Right atrium auricular region (tissue), 2 donors: Measurements from ENCODE around the gene ORM1. TPM values are rescaled to one million over a fixed set of nuclear protein-coding genes. Genes with fewer than 3 reads are reported as not detected.
"Not testable (repeated sequence)": the region's sequence is repeated elsewhere in the genome, so short reads cannot be mapped to it uniquely, and the experiment has no call there.

Experiments used
- DNase-seq: peaks from one replicate; pipeline ENCODE4 v3.0.0-alpha.2; 2019; ENCODE audit warnings: low spot score
- H3K27ac ChIP-seq, 2 donors: fragments of 200-600 bp; sonication (generic); 1 replicate in 1 of 2; 2 replicates in 1 of 2; pipeline ENCODE4 v1.5.1; 2016 to 2019
- H3K27me3 ChIP-seq, 2 donors: fragments of 200-600 bp; sonication (generic); one replicate each; pipeline versions ENCODE4 v1.5.1 to v1.6.0; 2017 to 2019
- H3K36me3 ChIP-seq: fragments of 200-600 bp; sonication (generic); one replicate; pipeline ENCODE4 v1.5.1; 2016
- H3K4me1 ChIP-seq, 2 donors: fragments of 200-600 bp; sonication (generic); one replicate each; pipeline versions ENCODE4 v1.5.1 to v1.6.0; 2017 to 2019
- H3K4me3 ChIP-seq, 2 donors: fragments of 200-600 bp; sonication (generic); 1 replicate in 1 of 2; 2 replicates in 1 of 2; pipeline ENCODE4 v1.5.1; 2017 to 2019; ENCODE audit warnings: mild to moderate bottlenecking in 1 of 2, moderate library complexity in 1 of 2
- H3K9me3 ChIP-seq, 2 donors: fragments of 200-600 bp; sonication (generic); one replicate each; pipeline ENCODE4 v1.5.1; 2019
- CTCF ChIP-seq, 2 donors: fragments of 200-600 bp; sonication (generic); IDR thresholded peaks; one replicate each; pipeline ENCODE4 v1.5.1; 2019; ENCODE audit warnings: antibody characterized with exemption in 2 of 2
- total RNA-seq, 2 donors: library from RNA; depleted of rRNA; stranded (reverse); fragments of >200 nt; gene quantifications; one replicate each; pipeline ENCODE4 v1.1.0, GENCODE V29; 2016

The ORM1 gene
- total RNA-seq = not detected

DNA sequence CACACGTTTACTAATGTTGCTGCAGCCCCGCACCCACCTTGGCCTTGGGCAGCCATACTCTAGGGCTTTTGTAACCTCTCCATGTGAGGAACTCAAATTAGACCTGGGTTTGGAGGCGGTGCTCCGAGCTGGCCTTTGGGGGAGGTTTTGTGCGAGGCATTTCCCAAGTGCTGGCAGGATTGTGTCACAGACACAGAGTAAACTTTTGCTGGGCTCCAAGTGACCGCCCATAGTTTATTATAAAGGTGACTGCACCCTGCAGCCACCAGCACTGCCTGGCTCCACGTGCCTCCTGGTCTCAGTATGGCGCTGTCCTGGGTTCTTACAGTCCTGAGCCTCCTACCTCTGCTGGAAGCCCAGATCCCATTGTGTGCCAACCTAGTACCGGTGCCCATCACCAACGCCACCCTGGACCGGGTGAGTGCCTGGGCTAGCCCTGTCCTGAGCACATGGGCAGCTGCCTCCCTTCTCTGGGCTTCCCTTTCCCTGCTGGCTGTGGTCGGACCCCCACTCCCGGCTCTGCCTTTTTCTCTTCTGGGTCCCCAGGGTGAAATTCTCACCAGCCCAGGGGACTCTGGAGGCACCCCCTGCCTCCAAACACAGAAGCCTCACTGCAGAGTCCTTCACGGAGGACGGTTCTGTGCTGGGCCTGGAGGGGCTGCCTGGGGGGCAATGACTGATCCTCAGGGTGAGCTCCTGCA lies at the start of gene ORM1:
ORM1 (plus strand) TSS at position 268 of the 701 bp plus-strand sequence; CDS start at position 304, 36 bp downstream.
- not testable (repeated sequence) for H3K9me3 ChIP-seq, H3K27ac ChIP-seq, H3K4me3 ChIP-seq, H3K4me1 ChIP-seq, H3K36me3 ChIP-seq, DNase-seq, H3K27me3 ChIP-seq

- Histone ChIP-seq H3K27me3 (no peaks in the 10 kb centered on the region), H3K4me1 (no peaks in the 10 kb centered on the region), H3K9me3 (no peaks in the 10 kb centered on the region), H3K4me3 (no peak overlapping the region), H3K36me3 (no peaks in the 10 kb centered on the region), H3K27ac (no peak overlapping the region)
- DNase-seq = no peak
- TF ChIP-seq CTCF (IDR thresholded peaks at IDR 0.05) = no peak
These were observed 49.4 kb upstream of the ORM1 start for GRCh38 chr9:114273461-114273881.

GRCh38 chr9:114274217-114274616 lies 48.7 kb upstream of the ORM1 start:
- Histone ChIP-seq H3K36me3 (no peaks in the 10 kb centered on the region), H3K27ac (no peak overlapping the region), H3K4me1 (no peaks in the 10 kb centered on the region), H3K9me3 (no peaks in the 10 kb centered on the region), H3K4me3 (no peak overlapping the region), H3K27me3 (no peaks in the 10 kb centered on the region)
- TF ChIP-seq CTCF (IDR thresholded peaks at IDR 0.05) = no peak
- DNase-seq = no peak

- Histone ChIP-seq H3K4me1 (no peaks in the 10 kb centered on the region), H3K4me3 (no peak overlapping the region), H3K27me3 (no peaks in the 10 kb centered on the region), H3K27ac (no peak overlapping the region), H3K9me3 (no peaks in the 10 kb centered on the region), H3K36me3 (no peaks in the 10 kb centered on the region)
- no peak for TF ChIP-seq CTCF (IDR thresholded peaks at IDR 0.05)
- DNase-seq = no peak
These were observed 47.5 kb upstream of the ORM1 start for GRCh38 chr9:114275246-114276004.

DNA sequence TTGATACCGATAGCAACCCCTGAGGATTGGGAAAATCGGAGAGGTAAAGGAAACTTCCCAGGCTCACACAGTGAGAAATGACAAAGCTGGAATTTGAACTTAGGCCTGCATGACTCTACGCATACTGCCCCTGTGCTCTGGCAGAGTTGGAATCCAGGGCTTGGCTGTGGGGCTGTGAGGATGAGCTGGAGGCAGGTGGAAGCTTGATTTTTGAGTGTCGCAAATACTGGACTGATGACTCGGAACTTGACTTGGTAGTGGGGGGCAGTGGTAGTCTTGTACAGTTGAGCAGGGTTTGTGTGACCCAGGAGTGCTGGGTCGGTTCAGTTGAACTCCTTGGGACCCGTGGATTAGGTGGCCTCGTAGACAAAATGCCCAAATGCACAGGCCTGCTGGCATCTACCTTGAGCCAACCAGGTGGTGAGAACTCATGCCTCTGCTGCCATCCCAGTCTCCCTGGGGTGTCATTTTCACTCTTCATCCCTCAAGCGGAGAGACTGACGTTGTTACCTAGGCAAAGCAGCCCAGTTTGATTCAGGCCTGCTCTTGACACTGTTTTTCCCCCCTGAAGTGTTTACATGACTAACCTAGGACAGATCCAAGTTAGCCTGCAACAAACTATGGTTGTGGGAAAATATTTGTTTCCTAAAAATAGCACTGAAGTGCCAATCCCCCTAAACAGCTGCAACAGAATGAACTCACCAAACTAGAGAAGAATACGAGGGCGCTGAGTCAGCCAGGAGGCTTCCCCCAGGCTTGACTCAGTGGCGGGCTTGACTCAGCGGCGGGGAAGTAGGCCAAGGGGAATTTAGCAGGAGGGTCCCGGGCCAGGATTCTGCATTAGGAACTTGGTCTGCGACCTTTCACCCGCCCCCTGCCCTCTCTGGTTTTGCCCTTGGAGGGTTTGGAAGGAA lies 45.7 kb upstream of the ORM1 start:
- Histone ChIP-seq H3K4me3 (no peak overlapping the region), H3K36me3 (no peaks in the 10 kb centered on the region), H3K27ac (no peak overlapping the region), H3K4me1 (peaks cover 0 to 10% of the 10 kb centered on the region in 2 donors), H3K9me3 (no peaks in the 10 kb centered on the region), H3K27me3 (no peaks in the 10 kb centered on the region)
- no peak for TF ChIP-seq CTCF (IDR thresholded peaks at IDR 0.05)
- DNase-seq = no peak

DNA sequence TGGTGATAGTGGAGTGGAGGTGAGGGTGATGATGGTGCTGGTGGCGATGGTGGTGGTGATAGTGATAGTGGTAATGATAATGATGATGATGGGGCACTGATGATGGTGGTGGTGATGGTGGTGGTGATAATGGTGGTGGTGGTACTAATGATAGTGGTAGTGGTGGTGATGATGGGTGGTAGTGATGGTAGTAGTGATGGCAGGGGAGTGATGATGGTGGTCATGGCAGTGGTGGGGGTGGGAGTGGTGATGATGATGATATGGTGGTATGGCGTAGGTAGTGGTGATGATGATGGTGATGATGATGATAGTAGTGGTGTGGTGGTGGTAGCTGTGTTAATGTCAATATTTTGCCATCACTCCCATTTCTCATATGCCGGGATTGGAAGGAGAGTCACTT lies 44.5 kb upstream of the ORM1 start:
- H3K27ac ChIP-seq = no peak overlapping the region
- no peak for DNase-seq
- no peaks in the 10 kb centered on the region for H3K27me3 ChIP-seq
- TF ChIP-seq CTCF (IDR thresholded peaks at IDR 0.05) = no peak
- no peaks in the 10 kb centered on the region for H3K36me3 ChIP-seq
- H3K4me1 ChIP-seq = peaks cover 0 to 10% of the 10 kb centered on the region in 2 donors
- H3K9me3 ChIP-seq = no peaks in the 10 kb centered on the region
- H3K4me3 ChIP-seq = no peak overlapping the region
